ENCODE data around the gene MAP4.

Gene MAP4

GRCh38 chr3:47874913-47875312 lies 141.3 kb downstream of the MAP4 start:
- TF ChIP-seq CSDC2 (CRISPR knock-in tag; IDR thresholded peaks at IDR 0.05) = no peak
- no peak for TF ChIP-seq ZNF565 (CRISPR knock-in tag; conservative IDR thresholded peaks at IDR 0.05; ENCODE audit: low read depth)
- no peak for TF ChIP-seq TCF4 (CRISPR knock-in tag; IDR thresholded peaks at IDR 0.05; ENCODE audit: borderline replicate concordance)
- TF ChIP-seq, protein P1, sequence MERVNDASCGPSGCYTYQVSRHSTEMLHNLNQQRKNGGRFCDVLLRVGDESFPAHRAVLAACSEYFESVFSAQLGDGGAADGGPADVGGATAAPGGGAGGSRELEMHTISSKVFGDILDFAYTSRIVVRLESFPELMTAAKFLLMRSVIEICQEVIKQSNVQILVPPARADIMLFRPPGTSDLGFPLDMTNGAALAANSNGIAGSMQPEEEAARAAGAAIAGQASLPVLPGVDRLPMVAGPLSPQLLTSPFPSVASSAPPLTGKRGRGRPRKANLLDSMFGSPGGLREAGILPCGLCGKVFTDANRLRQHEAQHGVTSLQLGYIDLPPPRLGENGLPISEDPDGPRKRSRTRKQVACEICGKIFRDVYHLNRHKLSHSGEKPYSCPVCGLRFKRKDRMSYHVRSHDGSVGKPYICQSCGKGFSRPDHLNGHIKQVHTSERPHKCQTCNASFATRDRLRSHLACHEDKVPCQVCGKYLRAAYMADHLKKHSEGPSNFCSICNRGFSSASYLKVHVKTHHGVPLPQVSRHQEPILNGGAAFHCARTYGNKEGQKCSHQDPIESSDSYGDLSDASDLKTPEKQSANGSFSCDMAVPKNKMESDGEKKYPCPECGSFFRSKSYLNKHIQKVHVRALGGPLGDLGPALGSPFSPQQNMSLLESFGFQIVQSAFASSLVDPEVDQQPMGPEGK (CRISPR knock-in tag; IDR thresholded peaks at IDR 0.05; ENCODE audit: borderline replicate concordance) = no peak
- no peak for TF ChIP-seq GLIS3 (CRISPR knock-in tag; IDR thresholded peaks at IDR 0.05)
- TF ChIP-seq ZNF70 (CRISPR knock-in tag; IDR thresholded peaks at IDR 0.05) = no peak
- no peak for TF ChIP-seq ZFP30 (CRISPR knock-in tag; IDR thresholded peaks at IDR 0.05)
- TF ChIP-seq, protein P2, sequence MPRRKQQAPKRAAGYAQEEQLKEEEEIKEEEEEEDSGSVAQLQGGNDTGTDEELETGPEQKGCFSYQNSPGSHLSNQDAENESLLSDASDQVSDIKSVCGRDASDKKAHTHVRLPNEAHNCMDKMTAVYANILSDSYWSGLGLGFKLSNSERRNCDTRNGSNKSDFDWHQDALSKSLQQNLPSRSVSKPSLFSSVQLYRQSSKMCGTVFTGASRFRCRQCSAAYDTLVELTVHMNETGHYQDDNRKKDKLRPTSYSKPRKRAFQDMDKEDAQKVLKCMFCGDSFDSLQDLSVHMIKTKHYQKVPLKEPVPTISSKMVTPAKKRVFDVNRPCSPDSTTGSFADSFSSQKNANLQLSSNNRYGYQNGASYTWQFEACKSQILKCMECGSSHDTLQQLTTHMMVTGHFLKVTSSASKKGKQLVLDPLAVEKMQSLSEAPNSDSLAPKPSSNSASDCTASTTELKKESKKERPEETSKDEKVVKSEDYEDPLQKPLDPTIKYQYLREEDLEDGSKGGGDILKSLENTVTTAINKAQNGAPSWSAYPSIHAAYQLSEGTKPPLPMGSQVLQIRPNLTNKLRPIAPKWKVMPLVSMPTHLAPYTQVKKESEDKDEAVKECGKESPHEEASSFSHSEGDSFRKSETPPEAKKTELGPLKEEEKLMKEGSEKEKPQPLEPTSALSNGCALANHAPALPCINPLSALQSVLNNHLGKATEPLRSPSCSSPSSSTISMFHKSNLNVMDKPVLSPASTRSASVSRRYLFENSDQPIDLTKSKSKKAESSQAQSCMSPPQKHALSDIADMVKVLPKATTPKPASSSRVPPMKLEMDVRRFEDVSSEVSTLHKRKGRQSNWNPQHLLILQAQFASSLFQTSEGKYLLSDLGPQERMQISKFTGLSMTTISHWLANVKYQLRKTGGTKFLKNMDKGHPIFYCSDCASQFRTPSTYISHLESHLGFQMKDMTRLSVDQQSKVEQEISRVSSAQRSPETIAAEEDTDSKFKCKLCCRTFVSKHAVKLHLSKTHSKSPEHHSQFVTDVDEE (CRISPR knock-in tag; IDR thresholded peaks at IDR 0.05) = no peak
- TF ChIP-seq ESRRG (CRISPR knock-in tag; IDR thresholded peaks at IDR 0.05) = no peak
- TF ChIP-seq ISL1 (CRISPR knock-in tag; IDR thresholded peaks at IDR 0.05) = no peak
- no peak for TF ChIP-seq PPARA (CRISPR knock-in tag; IDR thresholded peaks at IDR 0.05; ENCODE audit: borderline replicate concordance)
- TF ChIP-seq RARB (CRISPR knock-in tag; IDR thresholded peaks at IDR 0.05) = no peak
- no peak for TF ChIP-seq BACH2 (CRISPR knock-in tag; IDR thresholded peaks at IDR 0.05; ENCODE audit: borderline replicate concordance)
- TF ChIP-seq SNAI2 (CRISPR knock-in tag; IDR thresholded peaks at IDR 0.05) = no peak
- ATAC-seq = no peak

- no peak for ATAC-seq
- TF ChIP-seq ZFP3 (CRISPR knock-in tag; IDR thresholded peaks at IDR 0.05) (no peak), ESRRG (CRISPR knock-in tag; IDR thresholded peaks at IDR 0.05) (no peak), POU6F1 (CRISPR knock-in tag; IDR thresholded peaks at IDR 0.05; ENCODE audit: borderline replicate concordance, low read depth) (no peak), ZNF565 (CRISPR knock-in tag; conservative IDR thresholded peaks at IDR 0.05; ENCODE audit: low read depth) (no peak), SNAI2 (CRISPR knock-in tag; IDR thresholded peaks at IDR 0.05) (no peak), ARNTL (CRISPR knock-in tag; IDR thresholded peaks at IDR 0.05; ENCODE audit: borderline replicate concordance, low read depth) (no peak), PPARA (CRISPR knock-in tag; IDR thresholded peaks at IDR 0.05; ENCODE audit: borderline replicate concordance) (no peak), ISL1 (CRISPR knock-in tag; IDR thresholded peaks at IDR 0.05) (no peak), BACH2 (CRISPR knock-in tag; IDR thresholded peaks at IDR 0.05; ENCODE audit: borderline replicate concordance) (no peak), TOX (CRISPR knock-in tag; IDR thresholded peaks at IDR 0.05; ENCODE audit: borderline replicate concordance) (no peak), TCF4 (CRISPR knock-in tag; IDR thresholded peaks at IDR 0.05; ENCODE audit: borderline replicate concordance) (no peak), CREB5 (CRISPR knock-in tag; IDR thresholded peaks at IDR 0.05; ENCODE audit: low read depth) (no peak), ZFP30 (CRISPR knock-in tag; IDR thresholded peaks at IDR 0.05) (no peak), OSR1 (CRISPR knock-in tag; IDR thresholded peaks at IDR 0.05) (no peak), RARB (CRISPR knock-in tag; IDR thresholded peaks at IDR 0.05) (no peak)
- TF ChIP-seq, protein P1 (CRISPR knock-in tag; IDR thresholded peaks at IDR 0.05; ENCODE audit: borderline replicate concordance) = no peak
- TF ChIP-seq, protein P2 (CRISPR knock-in tag; IDR thresholded peaks at IDR 0.05) = no peak
These were observed 141.8 kb downstream of the MAP4 start for GRCh38 chr3:47874438-47874837.
